Stimulated activated CD8-positive, alpha-beta memory T cell treated with anti-CD3 and anti-CD28 coated beads, Interleukin-4, amount 100 ng/mL, for 4 hours (primary cell): ENCODE results near the gene PKM.

Experiments
- DNase-seq, 2 donors: peaks; one replicate each; pipeline ENCODE4 v3.0.0-alpha.2; 2020; ENCODE audit warnings: low read depth in 2 of 2, low spot score in 1 of 2

Gene PKM

GRCh38 chr15:72200395-72201237 is 30.4 kb downstream of the PKM start:
- DNase-seq = no peak

GRCh38 chr15:72199721-72200212 is 31.2 kb downstream of the PKM start:
- peak; percentile 28 to 42 for DNase-seq

DNA sequence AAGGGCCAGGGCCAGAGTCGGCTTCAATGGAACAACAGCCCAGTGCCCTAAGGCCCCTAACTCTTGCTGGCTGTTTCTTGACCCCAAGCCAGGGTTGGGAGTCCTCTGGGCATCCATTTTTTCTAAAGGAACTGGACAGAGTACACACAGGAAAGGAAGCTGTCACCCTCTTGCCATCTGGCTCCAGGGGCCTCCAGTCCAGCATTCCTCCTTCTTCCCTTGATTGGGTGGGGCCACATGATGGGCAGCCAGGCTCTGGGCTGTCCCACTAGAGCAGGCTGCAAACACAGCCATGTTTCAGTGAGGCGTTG is 31.8 kb downstream of the PKM start:
- no peak for DNase-seq

- no peak for DNase-seq
These were observed 32.4 kb downstream of the PKM start for GRCh38 chr15:72198356-72199204.

- no peak for DNase-seq
These were observed 33.3 kb downstream of the PKM start, which contains the start of gene GRAMD2A for GRCh38 chr15:72197460-72198355. Gene GRAMD2A (minus strand): TSS chr15:72197787.

DNA sequence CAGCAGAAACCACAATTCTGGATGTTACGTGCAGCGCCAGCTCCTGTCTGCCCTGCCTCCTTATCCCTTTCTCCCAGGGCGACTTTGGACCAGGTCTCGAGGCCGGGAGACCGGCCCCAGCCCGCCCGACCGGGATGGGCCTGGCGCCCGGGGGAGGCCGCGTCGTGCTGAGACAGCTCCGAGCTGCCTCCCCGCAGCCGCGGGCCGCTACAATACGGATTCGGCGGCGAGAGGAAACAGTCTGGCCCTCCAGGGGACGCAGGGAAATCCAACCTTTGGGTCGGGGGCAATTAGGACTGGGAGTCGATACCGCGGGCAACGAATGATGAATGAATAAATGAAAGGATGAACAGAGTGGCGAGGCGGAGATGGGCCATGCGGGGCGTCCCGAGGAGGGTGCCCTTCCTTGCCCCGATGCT is 33.9 kb downstream of the PKM start:
- no peak for DNase-seq

DNA sequence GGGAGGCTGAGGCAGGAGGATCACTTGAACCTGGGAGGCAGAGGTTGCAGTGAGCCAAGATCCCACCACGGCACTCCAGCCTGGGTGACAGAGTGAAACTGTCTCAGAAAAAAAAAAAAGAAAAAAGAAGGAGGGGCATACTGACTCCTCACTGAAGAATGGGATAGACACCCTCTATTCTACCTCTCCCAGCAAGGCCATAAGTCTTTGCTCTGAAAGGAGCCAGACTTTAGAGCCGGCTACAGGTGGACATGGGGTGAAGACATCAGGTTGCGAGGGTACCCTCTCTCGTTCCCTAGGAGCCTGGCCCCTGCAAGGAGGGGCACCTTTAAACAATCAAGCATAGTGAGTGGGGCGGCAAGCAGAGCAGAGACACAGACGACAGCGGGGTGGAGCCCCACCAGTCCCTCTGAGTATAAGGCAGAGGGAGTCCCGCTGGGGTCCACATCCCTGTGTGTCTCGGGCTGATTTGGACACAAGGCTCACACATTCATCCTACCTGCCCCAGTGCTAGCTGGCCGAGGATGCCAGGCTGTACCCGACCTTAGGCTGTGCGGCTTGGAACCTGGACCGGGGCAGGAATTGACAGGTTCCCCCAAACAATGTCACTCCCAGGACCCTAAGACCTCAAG is 34.5 kb downstream of the PKM start:
- no peak for DNase-seq

GRCh38 chr15:72195101-72195511 is 35.9 kb downstream of the PKM start:
- no peak for DNase-seq

DNA sequence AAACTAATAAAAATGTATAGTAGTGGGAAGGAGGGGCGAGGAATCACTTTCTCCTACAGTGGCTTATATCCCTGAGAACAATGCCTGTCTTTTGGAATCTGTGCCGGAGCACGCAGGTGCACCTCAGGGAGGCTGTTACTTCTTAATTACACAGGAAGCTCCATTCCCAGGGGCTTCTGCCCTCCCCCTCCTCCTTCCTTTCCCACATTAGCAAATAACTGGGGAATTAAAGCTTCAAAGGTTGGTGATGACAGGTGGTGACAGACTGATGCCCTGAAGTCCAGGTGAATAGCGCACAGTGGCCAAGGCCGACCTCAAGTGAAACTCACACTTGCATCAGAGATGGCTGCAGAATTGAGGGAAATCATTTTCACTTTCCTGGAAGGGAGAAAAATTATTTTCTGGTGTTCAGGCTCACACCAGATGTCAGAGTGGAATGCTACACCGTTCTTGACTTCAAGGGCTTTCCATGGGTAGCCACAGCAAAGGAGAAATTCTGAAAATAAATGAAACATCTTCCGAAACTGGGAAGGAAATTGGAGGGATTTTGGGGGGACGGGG is 37.1 kb downstream of the PKM start:
- DNase-seq = no peak

DNA sequence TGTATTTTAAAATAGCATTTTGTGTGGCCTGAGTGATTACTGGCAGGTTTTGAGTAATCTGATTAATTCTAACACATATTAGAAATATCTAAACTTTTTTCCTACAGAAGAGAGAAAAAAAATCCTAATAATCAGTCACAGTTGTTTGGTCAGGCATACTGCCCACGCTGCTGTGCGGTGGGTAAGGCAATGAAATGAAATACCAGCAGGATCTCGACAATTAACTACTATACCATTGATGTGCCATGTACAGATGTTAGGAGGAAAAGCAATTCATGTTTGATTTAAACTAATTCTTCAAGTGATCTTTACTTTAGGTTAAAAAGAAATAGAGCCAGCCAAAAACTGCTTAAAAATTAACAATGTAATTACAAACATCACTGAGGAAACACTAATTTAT is 38.6 kb downstream of the PKM start:
- DNase-seq = no peak

DNA sequence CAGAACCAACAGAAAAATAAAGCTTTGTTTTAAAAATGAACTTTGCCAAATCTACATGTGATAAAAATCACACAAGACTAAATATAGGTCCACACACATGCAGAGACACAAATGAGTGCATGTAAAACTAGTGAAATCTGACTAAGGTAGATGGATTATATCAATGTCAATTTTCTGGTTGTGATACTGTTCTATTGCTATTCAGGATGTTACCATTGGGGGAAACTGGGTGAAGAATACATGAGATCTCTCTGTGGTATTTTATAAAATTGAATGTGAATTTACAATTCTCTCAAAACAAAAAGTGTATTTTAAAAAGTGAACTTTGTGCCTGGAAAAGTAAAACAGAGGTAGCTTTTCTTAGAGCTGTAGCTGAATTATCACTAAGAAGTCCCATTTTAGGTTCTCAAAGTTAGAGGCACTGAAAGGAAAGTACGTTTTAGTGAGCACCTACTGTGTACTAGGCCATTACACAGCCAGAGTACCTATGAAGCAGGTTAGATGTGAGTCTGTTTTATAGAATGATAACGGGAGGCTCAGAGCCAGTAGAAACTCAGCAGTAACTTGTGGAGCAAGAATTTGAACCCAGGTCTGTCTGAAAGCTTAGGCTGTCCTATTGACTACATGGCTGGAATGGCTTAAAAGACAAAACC is 41.6 kb downstream of the PKM start:
- no peak for DNase-seq

- DNase-seq = no peak
These were observed 46.7 kb downstream of the PKM start for GRCh38 chr15:72184165-72184811.

GRCh38 chr15:72183781-72184164 is 47.2 kb downstream of the PKM start:
- no peak for DNase-seq

GRCh38 chr15:72182673-72183072 is 48.3 kb downstream of the PKM start:
- no peak for DNase-seq

GRCh38 chr15:72182244-72182643 is 48.7 kb downstream of the PKM start:
- DNase-seq = no peak

- DNase-seq = no peak
These were observed 50.1 kb downstream of the PKM start for GRCh38 chr15:72180761-72181324.

GRCh38 chr15:72179950-72180581 is 50.9 kb downstream of the PKM start:
- DNase-seq = no peak

- DNase-seq = no peak
These were observed 51.9 kb downstream of the PKM start for GRCh38 chr15:72178976-72179585.
